Esophagus squamous epithelium (tissue), 4 donors: ENCODE data around the gene KCNK3.

Experiments
- POLR2A ChIP-seq, 4 donors: fragments of 450-650 bp; IDR thresholded peaks; one replicate each; pipeline ENCODE4 v1.6.1; 2017; ENCODE audit warnings: antibody characterized with exemption in 4 of 4, mild to moderate bottlenecking in 4 of 4, moderate library complexity in 3 of 4
- TF ChIP-seq, protein P1 (sequence below), 6 experiments: fragments of 450-650 bp in 4 of 6; fragments of 200-600 bp in 2 of 6; sonication (generic) in 2 of 6; IDR thresholded peaks; one replicate each; pipeline ENCODE4 v1.5.1; 2016 to 2019; ENCODE audit warnings: antibody characterized with exemption in 6 of 6, mild to moderate bottlenecking in 4 of 6, moderate library complexity in 4 of 6

- TF ChIP-seq, protein P1, sequence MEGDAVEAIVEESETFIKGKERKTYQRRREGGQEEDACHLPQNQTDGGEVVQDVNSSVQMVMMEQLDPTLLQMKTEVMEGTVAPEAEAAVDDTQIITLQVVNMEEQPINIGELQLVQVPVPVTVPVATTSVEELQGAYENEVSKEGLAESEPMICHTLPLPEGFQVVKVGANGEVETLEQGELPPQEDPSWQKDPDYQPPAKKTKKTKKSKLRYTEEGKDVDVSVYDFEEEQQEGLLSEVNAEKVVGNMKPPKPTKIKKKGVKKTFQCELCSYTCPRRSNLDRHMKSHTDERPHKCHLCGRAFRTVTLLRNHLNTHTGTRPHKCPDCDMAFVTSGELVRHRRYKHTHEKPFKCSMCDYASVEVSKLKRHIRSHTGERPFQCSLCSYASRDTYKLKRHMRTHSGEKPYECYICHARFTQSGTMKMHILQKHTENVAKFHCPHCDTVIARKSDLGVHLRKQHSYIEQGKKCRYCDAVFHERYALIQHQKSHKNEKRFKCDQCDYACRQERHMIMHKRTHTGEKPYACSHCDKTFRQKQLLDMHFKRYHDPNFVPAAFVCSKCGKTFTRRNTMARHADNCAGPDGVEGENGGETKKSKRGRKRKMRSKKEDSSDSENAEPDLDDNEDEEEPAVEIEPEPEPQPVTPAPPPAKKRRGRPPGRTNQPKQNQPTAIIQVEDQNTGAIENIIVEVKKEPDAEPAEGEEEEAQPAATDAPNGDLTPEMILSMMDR (IDR thresholded peaks at IDR 0.05): no peak
- TF ChIP-seq POLR2A (IDR thresholded peaks at IDR 0.05): no peak
Observed at GRCh38 chr2:26701596-26701995, 9.1 kb downstream of the KCNK3 start.
